HG03139 (cell line): Measurements from ENCODE around the gene IFT22.
"Not testable (repeated sequence)": the region's sequence is repeated elsewhere in the genome, so short reads cannot be mapped to it uniquely, and the experiment has no call there.

ENCODE experiments used
- ATAC-seq: cut with Tn5 transposase; IDR thresholded peaks from one replicate; pipeline ENCODE4 v1.9.1; 2021; ENCODE audit not compliant: unreplicated experiment

Gene IFT22

GRCh38 chr7:101280912-101281311 is 40.7 kb downstream of the IFT22 start:
- not testable (repeated sequence) for ATAC-seq

DNA sequence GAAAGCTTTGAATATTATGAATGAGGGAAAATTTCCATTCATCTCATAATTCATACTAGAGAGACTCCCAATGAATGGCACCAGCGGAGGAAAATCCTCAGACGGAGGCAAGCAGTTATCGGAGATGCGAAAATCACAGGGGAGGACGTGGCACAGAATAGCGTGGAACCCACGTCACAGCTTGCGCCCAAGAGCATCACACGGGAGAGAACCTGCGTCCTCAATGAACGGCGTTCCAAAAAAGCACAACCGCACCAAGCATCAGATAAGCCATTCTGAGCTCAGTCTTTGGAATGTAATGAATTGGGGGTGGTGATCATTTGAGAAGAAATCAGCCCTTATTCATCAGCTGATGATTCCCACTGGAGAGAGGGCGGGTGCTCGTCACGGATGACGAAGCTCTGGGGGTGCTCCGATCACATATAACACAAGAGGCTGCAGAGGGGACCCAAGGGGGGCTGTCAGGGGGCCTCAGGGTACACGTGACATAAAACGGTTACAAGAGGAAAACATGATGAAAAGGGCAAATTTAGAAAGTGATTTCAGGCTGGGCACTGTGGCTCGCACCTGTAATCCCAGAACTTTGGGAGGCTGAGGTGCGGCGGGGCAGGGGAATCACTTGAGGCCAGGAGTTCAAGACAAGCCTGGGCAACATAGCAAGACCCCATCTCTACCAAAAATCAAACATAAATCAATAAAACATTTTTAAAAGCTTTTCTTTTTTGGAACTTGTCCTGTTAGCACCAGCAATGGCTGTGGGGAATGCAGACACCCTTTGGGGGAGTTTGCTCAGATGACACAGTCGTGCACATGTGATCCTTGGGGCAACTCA is 42.9 kb downstream of the IFT22 start:
- ATAC-seq: no peak

- ATAC-seq: no peak
Measured at GRCh38 chr7:101277155-101277554, 44.5 kb downstream of the IFT22 start.

GRCh38 chr7:101273206-101273605 is 48.4 kb downstream of the IFT22 start:
- no peak for ATAC-seq

DNA sequence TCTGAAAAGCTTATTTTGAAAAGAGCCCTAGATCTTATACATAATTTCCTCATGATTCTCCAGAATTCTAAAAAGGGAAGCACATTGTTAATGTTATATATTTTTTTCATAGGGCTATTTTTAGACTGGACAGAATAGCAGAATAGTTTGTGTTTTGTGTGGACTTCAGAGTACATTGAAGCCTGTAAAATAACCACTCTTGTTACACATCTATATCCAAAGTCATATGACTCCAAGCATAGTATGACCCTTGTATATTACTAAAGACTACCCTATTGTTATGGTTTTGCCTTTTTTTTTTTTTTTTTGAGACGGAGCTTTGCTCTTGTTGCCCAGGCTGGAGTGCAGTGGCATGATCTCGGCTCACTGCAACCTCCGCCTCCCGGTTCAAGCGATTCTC is 50.6 kb downstream of the IFT22 start:
- no peak for ATAC-seq

GRCh38 chr7:101269664-101270063 is 51.9 kb downstream of the IFT22 start:
- ATAC-seq: no peak

DNA sequence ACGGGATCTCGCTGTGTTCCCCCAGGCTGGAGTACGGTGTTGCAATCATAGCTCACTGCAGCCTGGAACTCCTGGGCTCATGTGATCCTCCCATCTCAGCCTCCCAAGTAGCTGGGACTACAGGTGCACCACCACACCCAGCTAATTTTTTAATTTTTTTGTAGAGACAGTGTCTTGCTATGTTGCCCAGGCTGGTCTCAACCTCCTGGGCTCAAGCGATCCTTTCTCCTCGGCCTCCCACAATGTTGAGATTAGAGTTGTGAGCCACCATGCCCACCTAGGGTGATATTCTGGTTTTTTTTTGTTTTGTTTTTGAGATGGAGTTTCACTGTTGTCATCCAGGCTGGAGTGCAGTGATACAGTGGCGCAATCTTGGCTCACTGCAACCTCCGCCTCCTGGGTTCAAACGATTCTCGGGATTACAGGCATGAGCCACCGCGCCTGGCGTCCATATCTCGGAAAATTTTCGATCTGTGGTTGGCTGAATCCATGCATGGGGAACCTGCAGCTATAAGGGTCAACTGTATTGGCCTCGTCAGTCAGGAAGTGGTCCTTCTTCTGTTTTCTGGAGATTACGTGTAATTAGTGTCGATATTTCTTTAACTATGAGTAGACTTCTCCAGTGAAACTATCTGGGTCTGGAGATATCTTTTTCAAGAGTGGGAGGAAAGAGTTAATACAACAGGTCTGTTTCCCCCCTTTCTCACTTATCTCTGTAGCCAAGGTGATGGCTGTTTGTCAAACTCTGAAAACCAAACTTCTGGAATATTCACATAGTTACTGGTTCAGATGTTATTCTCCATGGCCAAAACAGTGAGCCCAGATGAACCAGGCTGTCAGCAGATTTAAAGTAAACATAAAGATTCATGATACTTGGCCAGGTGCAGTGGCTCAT is 55.7 kb downstream of the IFT22 start:
- ATAC-seq: no peak

DNA sequence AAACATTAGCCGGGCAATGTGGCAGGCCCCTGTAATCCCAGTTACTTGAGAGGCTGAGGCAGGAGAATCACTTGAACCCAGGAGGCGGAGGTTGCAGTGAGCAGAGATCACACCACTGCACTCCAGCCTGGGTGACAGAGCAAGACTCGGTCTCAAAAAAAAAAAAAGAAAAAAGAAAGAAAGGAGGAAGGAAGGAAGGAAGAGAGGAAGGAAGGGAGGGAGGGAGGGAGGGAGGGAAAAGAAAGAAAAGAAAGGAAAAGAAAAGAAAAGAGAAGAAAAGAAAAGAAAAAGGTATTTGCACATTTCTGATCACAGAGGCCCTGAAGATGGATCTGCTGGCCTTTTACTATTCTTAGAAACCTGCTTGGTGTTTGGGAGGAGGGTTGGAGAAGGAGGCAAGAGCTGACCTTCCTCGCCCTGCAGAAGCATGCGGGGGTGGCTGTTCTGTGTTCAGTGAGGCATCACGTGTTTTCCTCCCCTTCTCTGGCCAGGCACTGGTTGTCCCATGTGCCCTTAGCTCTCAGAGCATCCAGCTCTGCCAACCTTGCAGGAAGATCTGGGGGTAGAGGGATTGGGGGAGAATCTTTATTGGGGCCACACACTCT is 57.4 kb downstream of the IFT22 start:
- not testable (repeated sequence) for ATAC-seq
